NCI-H345 treated with DMSO at 0.1 percent for 48 hours (cell line): ENCODE results near the gene MFAP2.
A peak's percentile ranks its signal among the peaks of the same experiment; 100 is the strongest.
"Not testable (repeated sequence)": the region's sequence is repeated elsewhere in the genome, so short reads cannot be mapped to it uniquely, and the experiment has no call there.

ENCODE experiments used
- DNase-seq: peaks from one replicate; lab custom pipeline; 2025; ENCODE audit not compliant: unreplicated experiment; lab: John Stamatoyannopoulos, UW

The MFAP2 gene

GRCh38 chr1:16931206-16931934 is 49.0 kb downstream of the MFAP2 start:
- DNase-seq: not testable (repeated sequence)

- peak; percentile 67 for DNase-seq
Observed at GRCh38 chr1:16929146-16930041, 51.0 kb downstream of the MFAP2 start.

- no peak for DNase-seq
Observed at GRCh38 chr1:16927711-16928485, 52.5 kb downstream of the MFAP2 start.

GRCh38 chr1:16927256-16927655 is 53.2 kb downstream of the MFAP2 start:
- no peak for DNase-seq

GRCh38 chr1:16926491-16927073 is 53.8 kb downstream of the MFAP2 start:
- peak; percentile 97 for DNase-seq

- no peak for DNase-seq
Observed at GRCh38 chr1:16925635-16926490, 54.6 kb downstream of the MFAP2 start.

- no peak for DNase-seq
Observed at GRCh38 chr1:16924919-16925477, 55.4 kb downstream of the MFAP2 start.
